Activated CD4-positive, alpha-beta T cell treated with anti-CD3 and anti-CD28 coated beads, Interleukin-2, Interleukin-4, amounts not matched to agents 100 ng/mL and 50 ng/mL, durations not matched to agents 16 hours and 8 hours (primary cell): ENCODE data around the gene NAV2.
"Not testable (repeated sequence)": the region's sequence is repeated elsewhere in the genome, so short reads cannot be mapped to it uniquely, and the experiment has no call there.

Source experiments
- DNase-seq: peaks from one replicate; pipeline ENCODE4 v3.0.0-alpha.2; 2020; ENCODE audit warnings: low spot score

Gene NAV2

DNA sequence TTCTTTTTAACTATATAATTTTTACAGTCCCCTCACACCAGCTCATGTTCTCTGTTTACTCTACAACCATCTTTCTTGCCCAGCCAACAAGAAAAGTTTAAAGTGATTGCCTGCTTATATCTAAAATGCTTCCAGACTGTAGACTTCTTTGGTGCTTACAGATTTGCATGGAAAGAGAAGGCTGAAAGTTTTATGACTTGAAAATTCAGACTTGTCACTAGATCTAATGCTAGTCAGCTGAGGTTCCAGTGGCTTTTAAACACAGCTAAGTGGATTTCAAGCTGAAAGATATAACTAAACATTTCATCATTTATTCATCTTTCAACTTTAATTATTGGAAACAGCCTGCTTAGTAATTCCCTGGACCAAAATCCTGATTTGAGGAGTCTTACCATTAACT lies 178.4 kb downstream of the NAV2 start:
- DNase-seq, result no peak

- DNase-seq, result no peak
These were observed 179.8 kb downstream of the NAV2 start for GRCh38 chr11:19892387-19892786.

- no peak for DNase-seq
These were observed 180.2 kb downstream of the NAV2 start for GRCh38 chr11:19892876-19893275.

DNA sequence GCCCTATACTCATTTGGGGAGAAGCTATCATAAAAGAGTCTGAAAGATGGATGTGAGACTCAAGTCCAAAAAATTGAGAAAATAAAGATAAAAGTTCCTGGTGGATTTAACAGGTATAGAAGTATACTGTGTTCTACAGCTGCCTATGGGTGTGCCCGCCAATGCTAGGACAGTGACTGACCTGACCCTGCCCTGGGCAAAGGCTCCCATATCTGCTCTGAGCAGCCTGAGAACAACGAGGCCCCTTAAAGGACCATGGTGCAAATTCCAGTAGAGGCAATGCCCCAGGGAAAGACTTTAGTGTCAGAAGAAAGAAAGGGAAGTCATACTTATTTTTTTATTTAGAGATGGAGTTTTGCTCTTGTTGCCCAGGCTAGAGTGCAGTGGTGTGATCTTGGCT lies 181.8 kb downstream of the NAV2 start:
- DNase-seq, result no peak

DNA sequence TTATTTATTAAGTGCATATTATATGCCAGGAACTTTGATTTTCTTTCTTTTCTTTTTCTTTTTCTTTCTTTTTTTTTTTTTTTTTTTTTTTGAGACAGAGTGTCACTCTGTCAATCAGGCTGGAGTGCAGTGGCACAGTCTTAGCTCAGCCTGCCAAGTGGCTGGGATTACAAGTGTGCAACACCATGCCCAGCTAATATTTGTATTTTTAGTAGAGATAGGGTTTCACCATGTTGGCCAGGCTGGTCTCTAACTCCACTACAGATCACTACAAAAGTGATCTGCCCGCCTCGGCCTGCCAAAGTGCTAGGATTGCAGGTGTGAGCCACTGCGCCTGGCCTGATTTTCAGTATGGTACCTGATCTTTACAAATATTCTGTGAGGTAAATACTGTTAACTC lies 182.4 kb downstream of the NAV2 start:
- not testable (repeated sequence) for DNase-seq

GRCh38 chr11:19895776-19896175 lies 183.1 kb downstream of the NAV2 start:
- no peak for DNase-seq

DNA sequence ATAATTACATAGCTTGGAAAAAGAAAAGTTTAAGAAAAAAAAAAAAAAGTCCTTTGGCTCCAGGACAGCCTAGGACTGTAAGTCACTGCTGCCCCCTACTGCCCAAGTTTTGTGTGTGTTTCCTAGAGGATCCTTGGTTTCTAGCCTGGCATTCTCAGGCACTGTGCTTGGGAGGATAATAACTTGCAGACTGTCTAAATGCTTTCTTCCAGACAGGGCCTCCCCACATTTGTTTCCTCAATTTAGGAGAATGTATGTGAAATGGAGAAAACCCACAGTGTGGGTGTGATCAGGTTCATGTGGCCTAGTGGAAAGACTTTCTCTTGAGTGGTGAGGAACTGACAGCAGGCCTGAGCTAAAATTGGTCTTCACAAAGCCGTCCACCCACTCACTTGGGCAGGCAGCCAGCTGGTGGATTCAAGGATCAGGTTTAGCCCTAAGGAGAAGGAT lies 191.0 kb downstream of the NAV2 start:
- peak; percentile 46 for DNase-seq

DNA sequence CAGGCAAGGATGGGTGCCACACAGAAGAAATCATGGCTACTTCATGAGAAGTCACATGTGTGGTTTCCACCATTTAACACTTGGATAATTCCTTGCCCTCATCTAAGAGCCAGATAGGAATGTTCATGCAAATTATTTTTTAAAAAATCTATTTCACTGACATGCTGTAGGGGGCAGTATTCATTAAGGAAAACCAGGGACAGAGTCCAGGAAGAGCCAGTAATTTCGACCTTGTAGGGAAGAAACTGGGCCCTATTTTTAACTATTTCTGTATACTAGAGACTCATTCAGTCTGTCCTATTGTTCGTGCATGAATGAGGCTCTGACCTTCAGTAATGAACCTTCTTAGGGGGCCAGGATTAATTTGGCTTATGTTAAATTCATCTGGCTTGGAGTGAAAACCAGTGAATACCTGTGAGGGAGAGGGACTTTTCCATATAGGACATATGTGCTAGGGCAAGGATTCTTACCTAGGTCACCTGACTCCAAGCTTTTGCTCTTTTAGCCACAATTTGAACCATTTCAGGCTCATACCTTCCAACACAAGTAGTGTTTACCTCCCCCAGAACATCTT lies 192.7 kb downstream of the NAV2 start:
- DNase-seq, result peak; percentile 1

- no peak for DNase-seq
These were observed 193.5 kb downstream of the NAV2 start for GRCh38 chr11:19906126-19906525.

GRCh38 chr11:19907008-19907579 lies 194.5 kb downstream of the NAV2 start:
- DNase-seq, result no peak

DNA sequence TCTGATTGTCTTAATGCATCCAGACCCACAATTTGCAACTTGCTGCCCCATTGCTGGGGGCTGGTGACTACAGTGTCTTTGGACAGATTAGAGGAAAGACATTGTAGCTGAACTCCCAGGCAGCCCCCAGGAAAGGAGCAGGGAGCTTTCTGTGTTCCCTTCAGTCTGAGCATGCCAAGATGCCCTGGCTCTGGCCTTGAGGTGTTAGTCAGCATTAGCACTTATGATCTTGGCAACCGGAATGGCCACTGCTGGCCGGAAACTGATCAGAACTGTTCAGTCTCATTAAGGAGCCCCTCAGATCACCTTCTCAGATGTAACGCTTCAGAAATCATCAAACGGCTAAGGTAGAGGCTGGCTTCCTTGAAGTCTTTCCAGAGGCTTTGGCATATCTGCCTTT lies 195.2 kb downstream of the NAV2 start:
- DNase-seq, result no peak

DNA sequence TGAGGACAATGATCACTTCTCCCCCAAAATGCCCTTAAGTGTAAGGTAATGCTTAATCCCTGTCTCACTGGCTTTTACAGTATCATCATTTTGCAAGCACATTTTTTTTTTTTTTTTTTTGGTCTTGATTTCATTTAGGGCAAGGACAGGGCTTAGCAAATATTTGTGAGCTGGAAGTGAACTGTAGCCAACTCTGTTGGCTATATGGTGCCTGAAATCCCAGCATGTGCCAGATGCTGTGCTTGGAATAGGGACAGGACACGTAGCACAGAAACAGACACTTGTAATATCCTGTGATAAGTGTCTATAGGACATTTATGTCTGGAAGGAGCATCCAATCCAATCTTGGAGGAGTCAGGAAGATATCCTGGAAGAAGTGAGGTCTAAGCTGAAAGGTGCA lies 198.3 kb downstream of the NAV2 start:
- no peak for DNase-seq

- no peak for DNase-seq
These were observed 199.7 kb downstream of the NAV2 start for GRCh38 chr11:19912115-19912957.

DNA sequence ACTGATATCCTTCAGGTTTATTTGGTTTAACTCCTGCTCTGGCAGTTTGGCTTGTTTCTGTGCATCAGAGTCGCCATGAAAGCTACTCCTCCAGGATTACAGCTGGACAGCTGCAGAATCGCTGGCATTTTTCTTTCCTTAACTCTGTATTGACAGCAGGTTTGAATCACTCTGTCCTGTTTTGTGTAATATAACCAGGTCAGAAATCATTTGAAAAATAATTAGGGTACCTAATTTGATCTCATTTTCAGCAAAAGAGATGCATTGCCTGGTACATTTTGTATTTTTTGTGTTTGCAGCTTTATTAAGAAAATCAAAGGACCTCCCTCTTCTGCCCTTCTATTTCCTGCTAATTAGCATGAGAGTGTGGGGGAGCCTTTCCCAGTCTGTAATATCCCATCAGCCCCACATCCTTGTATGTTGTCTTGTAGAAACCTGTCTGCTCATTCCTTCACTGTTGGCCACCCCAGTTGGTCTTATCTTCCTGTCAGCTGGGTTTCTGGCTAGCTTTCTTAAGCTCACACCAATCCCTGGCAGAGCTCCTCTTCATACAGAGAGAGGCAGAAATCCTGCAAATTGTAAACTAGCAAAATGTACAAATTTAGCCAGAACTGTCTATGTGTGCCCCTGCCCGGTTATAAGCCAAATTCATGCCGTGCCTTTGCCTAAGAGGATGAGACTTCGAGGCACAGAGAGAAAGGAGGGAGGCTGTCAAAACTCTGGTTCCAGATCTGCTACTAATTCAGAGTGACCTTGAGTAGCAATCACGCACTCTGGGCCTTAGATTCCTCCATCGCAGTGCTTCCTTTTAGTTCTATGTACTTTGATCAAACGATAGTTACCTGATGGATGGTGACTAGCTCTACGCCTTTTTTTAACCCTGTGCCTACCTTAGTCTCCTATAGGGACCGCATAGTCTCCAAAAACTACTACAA lies 200.6 kb downstream of the NAV2 start:
- no peak for DNase-seq

DNA sequence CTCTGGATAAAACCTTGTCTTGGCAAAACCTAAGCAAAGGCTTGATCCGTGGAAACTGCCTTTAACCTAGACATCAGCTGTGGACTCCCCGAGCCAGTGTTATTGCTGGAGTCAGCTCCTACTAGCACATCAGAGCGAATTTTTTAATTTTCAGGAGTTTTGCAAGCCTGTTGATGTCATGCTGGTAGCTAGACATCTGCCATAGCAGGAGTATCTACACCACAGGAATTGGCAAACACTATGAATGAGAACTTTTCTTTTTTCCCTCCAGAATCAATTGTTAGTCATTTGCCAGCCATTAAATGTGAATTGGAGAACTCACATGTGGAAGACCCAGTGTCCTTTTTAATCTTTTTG lies 201.2 kb downstream of the NAV2 start:
- no peak for DNase-seq

DNA sequence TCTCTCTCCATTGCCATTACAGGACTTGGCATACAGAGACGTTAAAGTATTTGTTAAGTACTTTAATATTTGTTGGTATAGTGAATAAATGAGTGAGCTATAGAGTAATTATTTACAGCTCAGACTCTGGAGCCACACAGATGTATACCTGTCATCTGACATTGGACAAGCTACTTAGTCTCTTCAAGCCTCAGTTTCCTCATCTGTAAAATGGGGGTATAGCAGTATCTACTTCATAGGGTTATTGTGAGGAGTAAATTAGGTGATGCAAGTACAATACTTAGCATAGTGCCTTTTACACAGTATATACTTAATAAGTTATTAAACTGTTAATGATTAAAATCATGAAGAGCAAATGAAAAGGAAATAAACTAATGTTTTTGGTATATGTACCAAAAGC lies 203.2 kb downstream of the NAV2 start:
- no peak for DNase-seq

DNA sequence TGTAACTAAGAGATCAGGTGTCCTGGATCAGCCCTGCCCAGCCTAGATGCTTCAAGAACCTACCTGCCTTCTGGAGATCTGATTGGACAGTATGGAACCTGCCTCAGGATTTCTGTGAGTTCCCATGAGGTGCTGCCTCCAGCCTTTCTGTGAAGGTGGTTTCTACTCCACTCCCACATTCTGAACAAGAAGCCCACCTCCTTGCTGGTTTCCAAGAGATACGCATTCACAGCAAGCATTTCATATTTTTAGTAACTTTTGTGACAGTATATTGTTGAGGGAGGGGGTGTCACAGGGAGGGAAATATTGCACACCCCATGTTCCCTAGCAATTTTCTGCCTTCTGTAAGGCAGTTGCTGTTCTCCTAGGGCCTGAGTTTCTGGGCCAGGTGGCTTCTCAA lies 204.4 kb downstream of the NAV2 start:
- DNase-seq, result no peak

GRCh38 chr11:19918302-19919049 lies 205.8 kb downstream of the NAV2 start:
- no peak for DNase-seq

- no peak for DNase-seq
These were observed 206.5 kb downstream of the NAV2 start for GRCh38 chr11:19919050-19919561.

- DNase-seq, result no peak
These were observed 208.3 kb downstream of the NAV2 start for GRCh38 chr11:19920982-19921381.

- no peak for DNase-seq
These were observed 209.5 kb downstream of the NAV2 start for GRCh38 chr11:19921976-19922688.
